Measurements from ENCODE around the gene NFAT5. TPM values are rescaled to one million over a fixed set of nuclear protein-coding genes. Genes with fewer than 3 reads are reported as not detected.
"Not testable (repeated sequence)": the region's sequence is repeated elsewhere in the genome, so short reads cannot be mapped to it uniquely, and the experiment has no call there.

The NFAT5 gene
- 1.8 TPM for polyA plus RNA-seq (2012; ENCODE audit: insufficient read depth, insufficient read length)

- peak; percentile 55 for DNase-seq (ENCODE audit: low read depth, low spot score)
- peak within 1 kb of the TSS; percentile 77 for H3K4me3 ChIP-seq (ENCODE audit: low read length)
Observed at GRCh38 chr16:69565671-69566239, at the start of gene NFAT5. TSS of gene NFAT5 (plus strand) at chr16:69565966. CDS start at chr16:69566302, 336 bp downstream.

GRCh38 chr16:69517914-69518313, 47.9 kb upstream of the NFAT5 start:
- H3K4me3 ChIP-seq (ENCODE audit: low read length); DNase-seq (ENCODE audit: low read depth, low spot score): not testable (repeated sequence)

GRCh38 chr16:69520413-69520799, 45.4 kb upstream of the NFAT5 start:
- no peak overlapping the region for H3K4me3 ChIP-seq (ENCODE audit: low read length)

GRCh38 chr16:69520800-69521602, 44.8 kb upstream of the NFAT5 start:
- DNase-seq (ENCODE audit: low read depth, low spot score) = no peak
- H3K4me3 ChIP-seq (ENCODE audit: low read length) = no peak overlapping the region

More at GRCh38 chr16:69520413-69520799, 45.4 kb upstream of the NFAT5 start:
- no peak for DNase-seq (ENCODE audit: low read depth, low spot score)

GRCh38 chr16:69522041-69522578, 43.7 kb upstream of the NFAT5 start:
- no peak for DNase-seq (ENCODE audit: low read depth, low spot score)
- no peak overlapping the region for H3K4me3 ChIP-seq (ENCODE audit: low read length)

GRCh38 chr16:69522732-69523404, 42.9 kb upstream of the NFAT5 start:
- DNase-seq (ENCODE audit: low read depth, low spot score) = peak; percentile 27
- H3K4me3 ChIP-seq (ENCODE audit: low read length) = no peak overlapping the region

GRCh38 chr16:69523566-69524305, 42.0 kb upstream of the NFAT5 start:
- DNase-seq (ENCODE audit: low read depth, low spot score) = no peak

GRCh38 chr16:69526831-69527655, 38.7 kb upstream of the NFAT5 start:
- DNase-seq (ENCODE audit: low read depth, low spot score) = no peak
- no peak overlapping the region for H3K4me3 ChIP-seq (ENCODE audit: low read length)

More at GRCh38 chr16:69523566-69524305, 42.0 kb upstream of the NFAT5 start:
- no peak overlapping the region for H3K4me3 ChIP-seq (ENCODE audit: low read length)

GRCh38 chr16:69531988-69532387, 33.8 kb upstream of the NFAT5 start:
- H3K4me3 ChIP-seq (ENCODE audit: low read length) = no peak overlapping the region
- no peak for DNase-seq (ENCODE audit: low read depth, low spot score)

GRCh38 chr16:69532641-69533455, 32.9 kb upstream of the NFAT5 start:
- H3K4me3 ChIP-seq (ENCODE audit: low read length) = no peak overlapping the region
- DNase-seq (ENCODE audit: low read depth, low spot score) = no peak

- no peak overlapping the region for H3K4me3 ChIP-seq (ENCODE audit: low read length)
- DNase-seq (ENCODE audit: low read depth, low spot score) = no peak
Observed at GRCh38 chr16:69534720-69535119, 31.0 kb upstream of the NFAT5 start.

GRCh38 chr16:69535123-69536050, 30.4 kb upstream of the NFAT5 start:
- no peak for DNase-seq (ENCODE audit: low read depth, low spot score)
- no peak overlapping the region for H3K4me3 ChIP-seq (ENCODE audit: low read length)

GRCh38 chr16:69537706-69538080, 28.1 kb upstream of the NFAT5 start:
- H3K4me3 ChIP-seq (ENCODE audit: low read length) = no peak overlapping the region
- no peak for DNase-seq (ENCODE audit: low read depth, low spot score)

- no peak overlapping the region for H3K4me3 ChIP-seq (ENCODE audit: low read length)
- DNase-seq (ENCODE audit: low read depth, low spot score) = no peak
Observed at GRCh38 chr16:69538808-69539207, 27.0 kb upstream of the NFAT5 start.

GRCh38 chr16:69542974-69543373, 22.8 kb upstream of the NFAT5 start:
- no peak overlapping the region for H3K4me3 ChIP-seq (ENCODE audit: low read length)
- DNase-seq (ENCODE audit: low read depth, low spot score) = no peak

- no peak overlapping the region for H3K4me3 ChIP-seq (ENCODE audit: low read length)
- DNase-seq (ENCODE audit: low read depth, low spot score) = no peak
Observed at GRCh38 chr16:69544088-69544487, 21.7 kb upstream of the NFAT5 start.

GRCh38 chr16:69546663-69547062, 19.1 kb upstream of the NFAT5 start:
- not testable (repeated sequence) for H3K4me3 ChIP-seq (ENCODE audit: low read length); DNase-seq (ENCODE audit: low read depth, low spot score)

All from Jurkat, Clone E6-1 (cell line).